Right hindlimb (tissue), 1 donor: ENCODE results near the gene PCDHGB6.
A peak's percentile ranks its signal among the peaks of the same experiment; 100 is the strongest.
"Not testable (repeated sequence)": the region's sequence is repeated elsewhere in the genome, so short reads cannot be mapped to it uniquely, and the experiment has no call there.

Experiments
- DNase-seq: peaks from one replicate; pipeline ENCODE4 v3.0.0-alpha.2; 2018

The PCDHGB6 gene

GRCh38 chr5:141389153-141390042 lies 18.4 kb upstream of the PCDHGB6 start:
- no peak for DNase-seq

- DNase-seq: no peak
Observed at GRCh38 chr5:141392429-141393198, 15.2 kb upstream of the PCDHGB6 start, which contains the start of gene PCDHGA8. TSS of gene PCDHGA8 (plus strand) at chr5:141392633. CDS start at chr5:141392814, 181 bp downstream.

GRCh38 chr5:141393267-141393666 lies 14.6 kb upstream of the PCDHGB6 start:
- DNase-seq: no peak

- DNase-seq: not testable (repeated sequence)
Observed at GRCh38 chr5:141394401-141395187, 13.2 kb upstream of the PCDHGB6 start.

GRCh38 chr5:141397756-141398551 lies 9.9 kb upstream of the PCDHGB6 start, which contains the start of gene PCDHGB5:
TSS of gene PCDHGB5 (plus strand) at chr5:141397947. CDS start at chr5:141398128, 181 bp downstream.
- DNase-seq: not testable (repeated sequence)

- DNase-seq: no peak
Observed at GRCh38 chr5:141398608-141399007, 9.2 kb upstream of the PCDHGB6 start.

- no peak for DNase-seq
Observed at GRCh38 chr5:141399555-141400258, 8.1 kb upstream of the PCDHGB6 start.

- peak; percentile 34 for DNase-seq
Observed at GRCh38 chr5:141402553-141403243, 5.1 kb upstream of the PCDHGB6 start, which contains the start of gene PCDHGA9. TSS of gene PCDHGA9 (plus strand) at chr5:141402778. CDS start at chr5:141402953, 175 bp downstream.

- DNase-seq: no peak
Observed at GRCh38 chr5:141403387-141403786, 4.4 kb upstream of the PCDHGB6 start.

GRCh38 chr5:141409598-141410306 lies 1.9 kb downstream of the PCDHGB6 start:
- DNase-seq: no peak

GRCh38 chr5:141411575-141411974 lies 3.8 kb downstream of the PCDHGB6 start:
- DNase-seq: no peak

- DNase-seq: no peak
Observed at GRCh38 chr5:141412854-141413539, 5.2 kb downstream of the PCDHGB6 start, which contains the start of gene PCDHGA10. TSS of gene PCDHGA10 (plus strand) at chr5:141412987. CDS start at chr5:141413176, 189 bp downstream.

- DNase-seq: no peak
Observed at GRCh38 chr5:141413540-141414069, 5.8 kb downstream of the PCDHGB6 start.

GRCh38 chr5:141414548-141415274 lies 6.9 kb downstream of the PCDHGB6 start:
- not testable (repeated sequence) for DNase-seq

GRCh38 chr5:141415275-141415618 lies 7.4 kb downstream of the PCDHGB6 start:
- DNase-seq: not testable (repeated sequence)

- DNase-seq: peak; percentile 76
Observed at GRCh38 chr5:141417494-141418172, 9.8 kb downstream of the PCDHGB6 start, which contains the start of gene PCDHGB7. TSS of gene PCDHGB7 (plus strand) at chr5:141417677. CDS start at chr5:141417860, 183 bp downstream.
